Endodermal cell (in vitro differentiated cells): ENCODE results near the gene TAB2. TPM values are rescaled to one million over a fixed set of nuclear protein-coding genes. Genes with fewer than 3 reads are reported as not detected.
"Not testable (repeated sequence)": the region's sequence is repeated elsewhere in the genome, so short reads cannot be mapped to it uniquely, and the experiment has no call there.

ENCODE experiments used
- DNase-seq: peaks from one replicate; pipeline ENCODE4 v3.0.0-alpha.2; 2017
- H3K27ac ChIP-seq: 2 replicates; pipeline ENCODE4 v1.5.1; 2013; ENCODE audit warnings: mild to moderate bottlenecking, low read depth, low read length, moderate library complexity
- H3K27me3 ChIP-seq: 2 replicates; pipeline ENCODE4 v1.6.1; 2013; ENCODE audit warnings: mild to moderate bottlenecking, low read length, moderate library complexity; ENCODE audit not compliant: insufficient read depth, control insufficient read depth, poor library complexity, severe bottlenecking
- H3K36me3 ChIP-seq: 2 replicates; pipeline ENCODE4 v1.7.0; 2013; ENCODE audit warnings: mild to moderate bottlenecking, low read length, moderate library complexity; ENCODE audit not compliant: control insufficient read depth, insufficient read depth
- H3K4me1 ChIP-seq: one replicate; pipeline ENCODE4 v1.7.0; 2013; ENCODE audit warnings: low read length; ENCODE audit not compliant: control insufficient read depth, insufficient read depth
- H3K4me3 ChIP-seq: 2 replicates; pipeline ENCODE4 v1.5.1; 2013; ENCODE audit warnings: mild to moderate bottlenecking, low read length, moderate library complexity
- H3K9ac ChIP-seq: 2 replicates; pipeline ENCODE4 v1.6.1; 2013; ENCODE audit warnings: mild to moderate bottlenecking, low read length, moderate library complexity; ENCODE audit not compliant: poor library complexity, severe bottlenecking; ENCODE audit errors: extremely low read depth
- H3K9me3 ChIP-seq: 2 replicates; pipeline ENCODE4 v1.6.1; 2013; ENCODE audit warnings: mild to moderate bottlenecking, low read length, moderate library complexity; ENCODE audit not compliant: control insufficient read depth
- H3K27ac Mint-ChIP-seq: 2 replicates; pipeline ENCODE4 v1.8.0; 2020; ENCODE audit warnings: mixed read lengths
- H3K27me3 Mint-ChIP-seq: 2 replicates; pipeline ENCODE4 v1.8.0; 2021; ENCODE audit warnings: mild to moderate bottlenecking, mixed read lengths; ENCODE audit not compliant: insufficient read depth
- H3K36me3 Mint-ChIP-seq: 2 replicates; pipeline ENCODE4 v1.8.0; 2020; ENCODE audit warnings: low read depth, mixed read lengths
- H3K4me1 Mint-ChIP-seq: 2 replicates; pipeline ENCODE4 v1.8.0; 2020; ENCODE audit warnings: mixed read lengths
- H3K4me3 Mint-ChIP-seq: 2 replicates; pipeline ENCODE4 v1.8.0; 2020; ENCODE audit warnings: mild to moderate bottlenecking, moderate library complexity, mixed read lengths
- H3K9me3 Mint-ChIP-seq: 2 replicates; pipeline ENCODE4 v1.8.0; 2020; ENCODE audit warnings: mild to moderate bottlenecking, mixed read lengths
- CTCF ChIP-seq: fragments of 200-600 bp; sonication (generic); conservative IDR thresholded peaks from 2 replicates; pipeline ENCODE4 v1.5.0; 2021; ENCODE audit warnings: antibody characterized with exemption, mild to moderate bottlenecking
- WGBS, 2 experiments: methylation state at CpG; one replicate each; pipeline versions ENCODE4 v1.1.5 to v1.1.7; 2013; ENCODE audit warnings: missing lambda C conversion rate in 2 of 2, mixed read lengths in 1 of 2; ENCODE audit not compliant: insufficient coverage in 1 of 2, insufficient read length in 1 of 2; 5-methylcytosine and 5-hydroxymethylcytosine counted together
- total RNA-seq, 2 donors: library from RNA; stranded (reverse); fragmentation: NEBNext Ultra II Directional in 1 of 2; extraction: Animal tissue kit (Norgen Biotek cat#: 25700) in 1 of 2; gene quantifications; 2 replicates in 1 of 2; 3 replicates in 1 of 2; pipeline ENCODE4 v1.2.1, GENCODE V29; 2021

The TAB2 gene
- total RNA-seq, 2 donors from 2014 or later, result 51.1 to 54.8 TPM

GRCh38 chr6:149316740-149317643 is 520 bp upstream of the TAB2 start:
- peak overlapping the region; percentile 79 for H3K4me3 Mint-ChIP-seq
- Histone ChIP-seq H3K9ac (peak overlapping the region; percentile 75), H3K36me3 (no peaks in the 10 kb centered on the region), H3K4me3 (peak overlapping the region; percentile 95), H3K27me3 (no peaks in the 10 kb centered on the region), H3K9me3 (no peaks in the 10 kb centered on the region), H3K4me1 (no peaks in the 10 kb centered on the region), H3K27ac (peak overlapping the region; percentile 99)
- WGBS, 2 experiments, result 0 to 1% methylated on average over 16 to 91 of the region's 96 CpGs
- DNase-seq, result peak; percentile 96
- TF ChIP-seq CTCF, result peak; percentile 20
- peaks cover 20% of the 10 kb centered on the region for H3K4me1 Mint-ChIP-seq
- H3K9me3 Mint-ChIP-seq, result no peaks in the 10 kb centered on the region
- H3K27me3 Mint-ChIP-seq, result peaks cover 10% of the 10 kb centered on the region
- H3K27ac Mint-ChIP-seq, result peak overlapping the region; percentile 93
- no peaks in the 10 kb centered on the region for H3K36me3 Mint-ChIP-seq

GRCh38 chr6:149318581-149319286 is 1.2 kb downstream of the TAB2 start:
- Histone ChIP-seq H3K9me3 (no peaks in the 10 kb centered on the region), H3K4me1 (no peaks in the 10 kb centered on the region), H3K9ac (peak overlapping the region; percentile 27), H3K27me3 (no peaks in the 10 kb centered on the region), H3K36me3 (no peaks in the 10 kb centered on the region), H3K27ac (no peak overlapping the region), H3K4me3 (peak overlapping the region; percentile 95)
- DNase-seq, result no peak
- no peak for TF ChIP-seq CTCF
- Mint-ChIP-seq H3K27me3 (peaks cover 7% of the 10 kb centered on the region), H3K4me1 (peaks cover 31% of the 10 kb centered on the region), H3K9me3 (no peaks in the 10 kb centered on the region), H3K36me3 (no peaks in the 10 kb centered on the region), H3K27ac (peak overlapping the region; percentile 86), H3K4me3 (peak overlapping the region; percentile 79)
- WGBS, 2 experiments, result 10 to 22% methylated on average over 8 to 14 of the region's 14 CpGs

- Histone ChIP-seq H3K9me3 (no peaks in the 10 kb centered on the region), H3K4me1 (no peaks in the 10 kb centered on the region), H3K27ac (no peak overlapping the region), H3K9ac (no peak overlapping the region), H3K36me3 (no peaks in the 10 kb centered on the region), H3K27me3 (no peaks in the 10 kb centered on the region), H3K4me3 (peak overlapping the region; percentile 95)
- Mint-ChIP-seq H3K27me3 (peaks cover under 1% of the 10 kb centered on the region), H3K27ac (no peak overlapping the region), H3K4me1 (peaks cover 35% of the 10 kb centered on the region), H3K4me3 (peak overlapping the region; percentile 79), H3K9me3 (no peaks in the 10 kb centered on the region), H3K36me3 (no peaks in the 10 kb centered on the region)
- TF ChIP-seq CTCF, result no peak
- no peak for DNase-seq
- 74 to 88% methylated on average over 3 of the region's 3 CpGs for WGBS, 2 experiments
Measured at GRCh38 chr6:149319422-149319821, 1.9 kb downstream of the TAB2 start.

- H3K27me3 ChIP-seq, H3K27ac Mint-ChIP-seq, H3K9me3 Mint-ChIP-seq, H3K4me3 Mint-ChIP-seq, H3K27ac ChIP-seq, H3K36me3 ChIP-seq, H3K9ac ChIP-seq, H3K9me3 ChIP-seq, H3K4me1 ChIP-seq, H3K36me3 Mint-ChIP-seq, H3K27me3 Mint-ChIP-seq: not testable (repeated sequence)
- 81 to 91% methylated on average over 3 to 10 of the region's 10 CpGs for WGBS, 2 experiments
- peaks cover 33% of the 10 kb centered on the region for H3K4me1 Mint-ChIP-seq
- peak; percentile 41 for DNase-seq
- peak overlapping the region; percentile 95 for H3K4me3 ChIP-seq
Measured at GRCh38 chr6:149320016-149320415, 2.5 kb downstream of the TAB2 start.
